ENCODE measurements around the gene C15orf39. TPM values are rescaled to one million over a fixed set of nuclear protein-coding genes. Genes with fewer than 3 reads are reported as not detected.

Gene C15orf39
- total RNA-seq, 1 experiment from 2014 or later: 45.6 TPM

GRCh38 chr15:75154461-75155062 is 47.1 kb upstream of the C15orf39 start:
- Histone ChIP-seq H4K8ac (replicated peaks; ENCODE audit: insufficient read length, low read depth, low read length) (no peak overlapping the region), H4K5ac (ENCODE audit: insufficient read length, low read depth, low read length) (no peak overlapping the region), H3K23ac (ENCODE audit: insufficient read length, low read depth, low read length) (no peak overlapping the region), H3K27me3 (ENCODE audit: insufficient read depth, low read length) (no peaks in the 10 kb centered on the region; the same call in 1 of the 2 replicates), H4K91ac (ENCODE audit: insufficient read length, low read depth, low read length) (no peak overlapping the region), H2AFZ (ENCODE audit: low read length) (no peak overlapping the region), H2BK20ac (ENCODE audit: low read depth, low read length, poor library complexity, severe bottlenecking) (no peak overlapping the region), H3K4me2 (ENCODE audit: insufficient read depth, insufficient read length, low read length) (no peak overlapping the region), H2BK12ac (ENCODE audit: insufficient read length, low read depth, low read length) (no peak overlapping the region), H3K79me2 (ENCODE audit: insufficient read depth, low read length) (no peaks in the 10 kb centered on the region), H2BK120ac (ENCODE audit: low read depth, low read length, poor library complexity, severe bottlenecking) (no peak overlapping the region), H2BK15ac (ENCODE audit: low read depth, low read length) (no peak overlapping the region), H3K23me2 (ENCODE audit: insufficient read length, low read depth, low read length, poor library complexity, severe bottlenecking) (no peaks in the 10 kb centered on the region), H3K9ac (ENCODE audit: extremely low read depth, insufficient read length, low read length) (no peak overlapping the region), H2BK5ac (ENCODE audit: insufficient read length, low read length) (no peak overlapping the region), H3K79me1 (ENCODE audit: insufficient read depth, low read depth, low read length, poor library complexity, severe bottlenecking) (no peaks in the 10 kb centered on the region), H3K56ac (ENCODE audit: insufficient read length, low read depth, low read length) (no peak overlapping the region), H3K9me3 (ENCODE audit: control insufficient read depth, low read depth, low read length) (no peaks in the 10 kb centered on the region), H3K4me1 (ENCODE audit: insufficient read depth, low read length) (no peaks in the 10 kb centered on the region), H2AK5ac (ENCODE audit: insufficient read length, low read length) (no peak overlapping the region), H4K20me1 (ENCODE audit: control insufficient read depth, insufficient read depth, insufficient read length) (no peaks in the 10 kb centered on the region), H3K18ac (ENCODE audit: insufficient read length, low read depth, low read length) (no peak overlapping the region), H3K14ac (ENCODE audit: insufficient read depth, low read length) (no peak overlapping the region), H3K4ac (ENCODE audit: low read depth, low read length) (no peak overlapping the region), H3T11ph (ENCODE audit: low read length) (no peak overlapping the region), H3K27ac (ENCODE audit: insufficient read length, low read depth, low read length) (no peak overlapping the region)
- Mint-ChIP-seq H3K4me3 (no peak overlapping the region), H3K36me3 (ENCODE audit: insufficient read depth in 1 of 3, low read depth in 3 of 3) (no peaks in the 10 kb centered on the region; a peak in 3 of 7 replicates), H3K27ac (no peak overlapping the region), H3K4me1 (peaks cover 17 to 39% of the 10 kb centered on the region in 2 experiments), H3K27me3 (ENCODE audit: low read depth) (no peaks in the 10 kb centered on the region; the same call in 1 of the 2 replicates), H3K9me3 (peaks cover 5 to 7% of the 10 kb centered on the region in 2 experiments; a peak in 4 of 5 replicates)
- WGBS (ENCODE audit: extremely low coverage, insufficient read length, low lambda C conversion rate): no CpG with 5 or more reads among the region's 7 CpGs
- DNase-seq: no peak
- TF ChIP-seq CTCF (conservative IDR thresholded peaks at IDR 0.05): no peak
